NCI-H2029 treated with DMSO at 0.1 percent for 48 hours (cell line): Measurements from ENCODE around the gene PRSS50.

ENCODE experiments used
- DNase-seq: peaks from one replicate; lab custom pipeline; 2025; lab: John Stamatoyannopoulos, UW

PRSS50 gene

GRCh38 chr3:46690798-46691197, 26.9 kb downstream of the PRSS50 start:
- DNase-seq = no peak

GRCh38 chr3:46685446-46685845, 32.2 kb downstream of the PRSS50 start:
- no peak for DNase-seq

- no peak for DNase-seq
Observed at GRCh38 chr3:46684891-46685290, 32.8 kb downstream of the PRSS50 start.

GRCh38 chr3:46682974-46683373, 34.7 kb downstream of the PRSS50 start:
- DNase-seq = no peak

GRCh38 chr3:46681856-46682540, 35.7 kb downstream of the PRSS50 start:
- no peak for DNase-seq

GRCh38 chr3:46681387-46681786, 36.3 kb downstream of the PRSS50 start:
- no peak for DNase-seq

- DNase-seq = no peak
Observed at GRCh38 chr3:46680298-46680826, 37.3 kb downstream of the PRSS50 start.

- DNase-seq = no peak
Observed at GRCh38 chr3:46679681-46680080, 38.0 kb downstream of the PRSS50 start.

- no peak for DNase-seq
Observed at GRCh38 chr3:46678280-46678679, 39.4 kb downstream of the PRSS50 start.

- no peak for DNase-seq
Observed at GRCh38 chr3:46677411-46677726, 40.3 kb downstream of the PRSS50 start.

- DNase-seq = no peak
Observed at GRCh38 chr3:46676601-46677410, 40.9 kb downstream of the PRSS50 start.

GRCh38 chr3:46675843-46676567, 41.7 kb downstream of the PRSS50 start:
- no peak for DNase-seq

GRCh38 chr3:46675426-46675825, 42.2 kb downstream of the PRSS50 start:
- DNase-seq = no peak

GRCh38 chr3:46674031-46674845, 43.4 kb downstream of the PRSS50 start:
- DNase-seq = no peak

GRCh38 chr3:46673151-46674030, 44.3 kb downstream of the PRSS50 start:
- DNase-seq = no peak

GRCh38 chr3:46672349-46672695, 45.3 kb downstream of the PRSS50 start:
- no peak for DNase-seq

- no peak for DNase-seq
Observed at GRCh38 chr3:46671541-46672348, 45.9 kb downstream of the PRSS50 start.

GRCh38 chr3:46670891-46671427, 46.7 kb downstream of the PRSS50 start:
- DNase-seq = no peak

- DNase-seq = no peak
Observed at GRCh38 chr3:46670000-46670890, 47.4 kb downstream of the PRSS50 start.
